ENCODE data around the gene PLS3.

DNA sequence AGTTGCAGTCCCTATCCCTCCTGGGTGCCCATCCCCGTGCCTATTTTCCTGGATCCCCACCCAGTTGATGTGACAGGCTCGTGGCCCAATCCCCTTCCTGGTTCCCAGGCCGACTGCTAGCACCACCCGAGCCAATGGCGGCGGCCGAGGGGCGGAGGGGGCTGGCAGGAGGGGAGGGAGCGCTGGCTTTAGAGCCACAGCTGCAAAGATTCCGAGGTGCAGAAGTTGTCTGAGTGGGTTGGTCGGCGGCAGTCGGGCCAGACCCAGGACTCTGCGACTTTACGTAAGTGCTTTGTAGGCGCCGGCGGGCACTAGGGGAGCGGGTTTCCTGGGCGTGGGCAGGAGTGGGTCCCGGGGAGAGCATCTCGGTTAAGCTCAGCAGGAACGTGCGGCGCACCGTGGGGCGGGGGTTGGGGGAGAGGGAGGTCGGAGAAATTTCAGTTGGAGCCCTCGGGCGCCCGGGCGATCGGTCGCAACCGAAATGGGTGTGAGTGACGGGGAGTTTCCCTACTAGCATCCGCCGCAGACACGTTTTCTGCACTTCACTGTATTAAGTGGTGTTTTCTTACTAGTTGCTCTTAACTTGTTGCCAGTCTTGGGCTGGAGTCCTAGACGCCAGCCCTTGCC, at the start of gene PLS3:
- TF ChIP-seq POLR2AphosphoS5 (IDR thresholded peaks at IDR 0.05) = no peak
- TF ChIP-seq, protein P1, sequence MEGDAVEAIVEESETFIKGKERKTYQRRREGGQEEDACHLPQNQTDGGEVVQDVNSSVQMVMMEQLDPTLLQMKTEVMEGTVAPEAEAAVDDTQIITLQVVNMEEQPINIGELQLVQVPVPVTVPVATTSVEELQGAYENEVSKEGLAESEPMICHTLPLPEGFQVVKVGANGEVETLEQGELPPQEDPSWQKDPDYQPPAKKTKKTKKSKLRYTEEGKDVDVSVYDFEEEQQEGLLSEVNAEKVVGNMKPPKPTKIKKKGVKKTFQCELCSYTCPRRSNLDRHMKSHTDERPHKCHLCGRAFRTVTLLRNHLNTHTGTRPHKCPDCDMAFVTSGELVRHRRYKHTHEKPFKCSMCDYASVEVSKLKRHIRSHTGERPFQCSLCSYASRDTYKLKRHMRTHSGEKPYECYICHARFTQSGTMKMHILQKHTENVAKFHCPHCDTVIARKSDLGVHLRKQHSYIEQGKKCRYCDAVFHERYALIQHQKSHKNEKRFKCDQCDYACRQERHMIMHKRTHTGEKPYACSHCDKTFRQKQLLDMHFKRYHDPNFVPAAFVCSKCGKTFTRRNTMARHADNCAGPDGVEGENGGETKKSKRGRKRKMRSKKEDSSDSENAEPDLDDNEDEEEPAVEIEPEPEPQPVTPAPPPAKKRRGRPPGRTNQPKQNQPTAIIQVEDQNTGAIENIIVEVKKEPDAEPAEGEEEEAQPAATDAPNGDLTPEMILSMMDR (IDR thresholded peaks at IDR 0.05; ENCODE audit: poor library complexity, severe bottlenecking) = no peak
- TF ChIP-seq, protein P2, sequence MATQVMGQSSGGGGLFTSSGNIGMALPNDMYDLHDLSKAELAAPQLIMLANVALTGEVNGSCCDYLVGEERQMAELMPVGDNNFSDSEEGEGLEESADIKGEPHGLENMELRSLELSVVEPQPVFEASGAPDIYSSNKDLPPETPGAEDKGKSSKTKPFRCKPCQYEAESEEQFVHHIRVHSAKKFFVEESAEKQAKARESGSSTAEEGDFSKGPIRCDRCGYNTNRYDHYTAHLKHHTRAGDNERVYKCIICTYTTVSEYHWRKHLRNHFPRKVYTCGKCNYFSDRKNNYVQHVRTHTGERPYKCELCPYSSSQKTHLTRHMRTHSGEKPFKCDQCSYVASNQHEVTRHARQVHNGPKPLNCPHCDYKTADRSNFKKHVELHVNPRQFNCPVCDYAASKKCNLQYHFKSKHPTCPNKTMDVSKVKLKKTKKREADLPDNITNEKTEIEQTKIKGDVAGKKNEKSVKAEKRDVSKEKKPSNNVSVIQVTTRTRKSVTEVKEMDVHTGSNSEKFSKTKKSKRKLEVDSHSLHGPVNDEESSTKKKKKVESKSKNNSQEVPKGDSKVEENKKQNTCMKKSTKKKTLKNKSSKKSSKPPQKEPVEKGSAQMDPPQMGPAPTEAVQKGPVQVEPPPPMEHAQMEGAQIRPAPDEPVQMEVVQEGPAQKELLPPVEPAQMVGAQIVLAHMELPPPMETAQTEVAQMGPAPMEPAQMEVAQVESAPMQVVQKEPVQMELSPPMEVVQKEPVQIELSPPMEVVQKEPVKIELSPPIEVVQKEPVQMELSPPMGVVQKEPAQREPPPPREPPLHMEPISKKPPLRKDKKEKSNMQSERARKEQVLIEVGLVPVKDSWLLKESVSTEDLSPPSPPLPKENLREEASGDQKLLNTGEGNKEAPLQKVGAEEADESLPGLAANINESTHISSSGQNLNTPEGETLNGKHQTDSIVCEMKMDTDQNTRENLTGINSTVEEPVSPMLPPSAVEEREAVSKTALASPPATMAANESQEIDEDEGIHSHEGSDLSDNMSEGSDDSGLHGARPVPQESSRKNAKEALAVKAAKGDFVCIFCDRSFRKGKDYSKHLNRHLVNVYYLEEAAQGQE (IDR thresholded peaks at IDR 0.05; ENCODE audit: borderline replicate concordance) = no peak
- no peak for TF ChIP-seq SMC3 (conservative IDR thresholded peaks at IDR 0.05; ENCODE audit: poor library complexity)
- TF ChIP-seq EZH2 (IDR thresholded peaks at IDR 0.05; ENCODE audit: borderline replicate concordance, insufficient read depth, low read length, poor library complexity, severe bottlenecking) = no peak
- no peak for TF ChIP-seq EP300 (conservative IDR thresholded peaks at IDR 0.05; ENCODE audit: poor library complexity, severe bottlenecking)
